HL-60 (cell line): ENCODE data around the gene UGT1A4.

Experiments
- GABPA ChIP-seq: IDR thresholded peaks from 2 replicates; pipeline ENCODE4 v1.6.1; 2012; ENCODE audit warnings: low read depth
- POLR2AphosphoS5 ChIP-seq: IDR thresholded peaks from 2 replicates; pipeline ENCODE4 v1.6.1; 2012; ENCODE audit warnings: low read depth
- REST ChIP-seq: IDR thresholded peaks from 2 replicates; pipeline ENCODE4 v1.6.1; 2012; ENCODE audit warnings: low read depth; ENCODE audit not compliant: insufficient replicate concordance
- SPI1 ChIP-seq: IDR thresholded peaks from 2 replicates; pipeline ENCODE4 v1.6.1; 2012; ENCODE audit warnings: low read depth, mild to moderate bottlenecking, borderline replicate concordance
- TF ChIP-seq, protein P1 (sequence below): IDR thresholded peaks from one replicate; pipeline ENCODE4 v1.5.1; 2011; ENCODE audit warnings: low read length, control low read depth, inconsistent platforms; ENCODE audit not compliant: insufficient read depth

GRCh38 chr2:233714121-233714520 is 4.4 kb upstream of the UGT1A4 start:
- TF ChIP-seq POLR2AphosphoS5 (no peak), GABPA (no peak), SPI1 (no peak), REST (no peak)
- TF ChIP-seq, protein P1, sequence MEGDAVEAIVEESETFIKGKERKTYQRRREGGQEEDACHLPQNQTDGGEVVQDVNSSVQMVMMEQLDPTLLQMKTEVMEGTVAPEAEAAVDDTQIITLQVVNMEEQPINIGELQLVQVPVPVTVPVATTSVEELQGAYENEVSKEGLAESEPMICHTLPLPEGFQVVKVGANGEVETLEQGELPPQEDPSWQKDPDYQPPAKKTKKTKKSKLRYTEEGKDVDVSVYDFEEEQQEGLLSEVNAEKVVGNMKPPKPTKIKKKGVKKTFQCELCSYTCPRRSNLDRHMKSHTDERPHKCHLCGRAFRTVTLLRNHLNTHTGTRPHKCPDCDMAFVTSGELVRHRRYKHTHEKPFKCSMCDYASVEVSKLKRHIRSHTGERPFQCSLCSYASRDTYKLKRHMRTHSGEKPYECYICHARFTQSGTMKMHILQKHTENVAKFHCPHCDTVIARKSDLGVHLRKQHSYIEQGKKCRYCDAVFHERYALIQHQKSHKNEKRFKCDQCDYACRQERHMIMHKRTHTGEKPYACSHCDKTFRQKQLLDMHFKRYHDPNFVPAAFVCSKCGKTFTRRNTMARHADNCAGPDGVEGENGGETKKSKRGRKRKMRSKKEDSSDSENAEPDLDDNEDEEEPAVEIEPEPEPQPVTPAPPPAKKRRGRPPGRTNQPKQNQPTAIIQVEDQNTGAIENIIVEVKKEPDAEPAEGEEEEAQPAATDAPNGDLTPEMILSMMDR, result no peak
